K562 (cell line): Measurements from ENCODE around the gene SLC1A5. TPM values are rescaled to one million over a fixed set of nuclear protein-coding genes. Genes with fewer than 3 reads are reported as not detected.

Experiments used
- ATAC-seq: fragments of 200-7000 bp; cut with Tn5 transposase; 3 replicates; pipeline ENCODE4 v1.9.1; 2020; ENCODE audit warnings: moderate library complexity
- BruUV-seq: library from RNA; stranded (reverse); fragments of 400-500 nt; replicated peaks from 2 replicates; lab custom pipeline; 2021; lab: Mats Ljungman, UMichigan
- CTCF ChIA-PET: fragments of 300-600 bp; formaldehyde crosslinking; extraction: SDS; loops from one replicate; lab custom pipeline; 2021; ENCODE audit warnings: low intra/inter-chr PET ratio; lab: Yijun Ruan, JAX
- POLR2A ChIA-PET: fragments of 300-600, 350-650 bp; sonication (Branson Sonifier 250); formaldehyde crosslinking; extraction: SDS; loops from one replicate; lab custom pipeline; 2021; ENCODE audit warnings: antibody characterized with exemption, inconsistent platforms; lab: Yijun Ruan, JAX
- DNase-seq, 4 experiments: peaks; one replicate each; pipeline versions ENCODE4 v3.0.0 to v3.0.0-alpha.2; 2011 to 2018; ENCODE audit warnings: low spot score in 3 of 4, mixed read lengths in 3 of 4; ENCODE audit errors: extremely low read depth in 1 of 4
- FAIRE-seq: peaks from 2 replicates; lab custom pipeline; 2011; peaks lifted over from hg19 to GRCh38; lab: Jason Lieb, UNC
- H2AFZ ChIP-seq: 2 replicates; pipeline ENCODE4 v1.6.0; 2011; ENCODE audit warnings: low read depth, low read length, control low read depth, inconsistent platforms
- H3K27ac ChIP-seq: fragments of 200-600 bp; 3 replicates; pipeline ENCODE4 v1.8.0; 2011; ENCODE audit warnings: low read depth, mild to moderate bottlenecking, control low read depth, inconsistent platforms, low read length, moderate library complexity, mixed read lengths; ENCODE audit errors: extremely low read depth
- H3K27me3 ChIP-seq, 2 experiments: fragments of 300-600 bp in 1 of 2; 2 replicates in 1 of 2; 3 replicates in 1 of 2; pipeline versions ENCODE4 v1.6.0 to v1.8.0; 2011; ENCODE audit warnings: inconsistent platforms in 2 of 2, low read length in 2 of 2, mild to moderate bottlenecking in 1 of 2, mixed read lengths in 1 of 2, moderate library complexity in 1 of 2; ENCODE audit not compliant: control insufficient read depth in 2 of 2, insufficient read depth in 2 of 2
- H3K36me3 ChIP-seq: fragments of 300-600 bp; 3 replicates; pipeline ENCODE4 v1.8.0; 2011; ENCODE audit warnings: mild to moderate bottlenecking, low read length, inconsistent platforms; ENCODE audit not compliant: control insufficient read depth, insufficient read depth
- H3K4me1 ChIP-seq, 2 experiments: fragments of 200-600 bp in 1 of 2; replicated peaks in 1 of 2; 2 replicates in 1 of 2; 3 replicates in 1 of 2; pipeline versions ENCODE4 v1.5.1 to v1.8.0; 2011; ENCODE audit warnings: inconsistent platforms in 2 of 2, low read length in 2 of 2, mild to moderate bottlenecking in 1 of 2, mixed read lengths in 1 of 2, moderate library complexity in 1 of 2; ENCODE audit not compliant: control insufficient read depth in 2 of 2, insufficient read depth in 2 of 2
- H3K4me2 ChIP-seq: 2 replicates; pipeline ENCODE4 v1.6.1; 2011; ENCODE audit warnings: low read length, control low read depth, inconsistent platforms, mixed read lengths; ENCODE audit not compliant: insufficient read depth
- H3K4me3 ChIP-seq: fragments of 200-600 bp; sonication (generic), shearing (Covaris generic); 2 replicates; pipeline ENCODE4 v1.5.1; 2016; ENCODE audit warnings: control low read depth, inconsistent platforms
- H3K79me2 ChIP-seq: fragments of 200-600 bp; 3 replicates; pipeline ENCODE4 v1.8.0; 2011; ENCODE audit warnings: low read length, inconsistent platforms; ENCODE audit not compliant: control insufficient read depth, insufficient read depth
- H3K9ac ChIP-seq, 2 experiments: 2 replicates each; pipeline versions ENCODE4 v1.6.0 to v1.6.1; 2011; ENCODE audit warnings: low read depth in 2 of 2, low read length in 2 of 2, control low read depth in 1 of 2, inconsistent platforms in 1 of 2, mild to moderate bottlenecking in 1 of 2, mixed read lengths in 1 of 2; ENCODE audit not compliant: insufficient read depth in 1 of 2
- H3K9me1 ChIP-seq: one replicate; pipeline ENCODE4 v1.6.0; 2011; ENCODE audit warnings: inconsistent platforms, mild to moderate bottlenecking, low read length, moderate library complexity; ENCODE audit not compliant: control insufficient read depth, insufficient read depth
- H3K9me3 ChIP-seq: replicated peaks from 2 replicates; pipeline ENCODE4 v1.5.1; 2011; ENCODE audit warnings: low read depth, low read length, inconsistent platforms; ENCODE audit not compliant: control insufficient read depth, insufficient read depth
- H4K20me1 ChIP-seq: replicated peaks from 2 replicates; pipeline ENCODE4 v1.6.1; 2011; ENCODE audit warnings: low read length, inconsistent platforms, mixed read lengths; ENCODE audit not compliant: control insufficient read depth, insufficient read depth
- C11orf30 ChIP-seq: fragments of 450-650 bp; IDR thresholded peaks from 2 replicates; pipeline ENCODE4 v1.6.1; 2016; ENCODE audit warnings: low read depth, mild to moderate bottlenecking
- CSDE1 ChIP-seq, 2 experiments: fragments of 450-650 bp; IDR thresholded peaks; 2 replicates each; pipeline ENCODE4 v1.6.1; 2016; ENCODE audit warnings: mild to moderate bottlenecking in 1 of 2
- DMBX1 ChIP-seq: fragments of 250-450 bp; sonication (Bioruptor Pico); IDR thresholded peaks from 2 replicates; pipeline ENCODE4 v1.8.0; 2022; ENCODE audit warnings: inconsistent platforms, mild to moderate bottlenecking, moderate library complexity, borderline replicate concordance
- ELF2 ChIP-seq: fragments of 250-450 bp; sonication (Bioruptor Pico); IDR thresholded peaks from 2 replicates; pipeline ENCODE4 v1.5.0; 2021; ENCODE audit warnings: mild to moderate bottlenecking
- MAFG ChIP-seq: fragments of 450-650 bp; conservative IDR thresholded peaks from 2 replicates; pipeline ENCODE4 v1.6.1; 2016; ENCODE audit warnings: missing genetic modification characterization, missing compliant biosample characterization
- NFE2 ChIP-seq: IDR thresholded peaks from 2 replicates; pipeline ENCODE4 v1.6.1; 2014; ENCODE audit warnings: antibody characterized with exemption, low read depth
- PHB ChIP-seq: fragments of 250-450 bp; sonication (Bioruptor Pico); IDR thresholded peaks from 2 replicates; pipeline ENCODE4 v1.5.0; 2021
- RHOXF2B ChIP-seq: fragments of 250-450 bp; sonication (Bioruptor Pico); conservative IDR thresholded peaks from 2 replicates; pipeline ENCODE4 v1.5.1; 2021
- SUPT5H ChIP-seq: fragments of 450-650 bp; IDR thresholded peaks from 2 replicates; pipeline ENCODE4 v1.6.1; 2016
- THAP7 ChIP-seq: fragments of 250-450 bp; sonication (Bioruptor Pico); IDR thresholded peaks from 2 replicates; pipeline ENCODE4 v1.5.0; 2021
- ZNF280B ChIP-seq: fragments of 250-450 bp; sonication (Bioruptor Pico); IDR thresholded peaks from 2 replicates; pipeline ENCODE4 v1.5.1; 2021; ENCODE audit warnings: mild to moderate bottlenecking
- ZNF316 ChIP-seq: fragments of 450-650 bp; IDR thresholded peaks from 2 replicates; pipeline ENCODE4 v1.6.1; 2016
- ZNF436 ChIP-seq: fragments of 250-450, 450-650 bp; sonication (Bioruptor Pico); formaldehyde crosslinking; IDR thresholded peaks from 2 replicates; pipeline ENCODE4 v1.7.0; 2020; ENCODE audit warnings: mild to moderate bottlenecking
- ZNF518B ChIP-seq: fragments of 250-450 bp; sonication (Bioruptor Pico); IDR thresholded peaks from 2 replicates; pipeline ENCODE4 v1.5.0; 2021; ENCODE audit warnings: mild to moderate bottlenecking, moderate library complexity
- ZNF644 ChIP-seq: fragments of 200-800 bp; sonication (Bioruptor generic); IDR thresholded peaks from 2 replicates; pipeline ENCODE4 v1.6.1; 2016; ENCODE audit warnings: low read depth, missing genetic modification characterization, missing compliant biosample characterization
- ZNF655 ChIP-seq: fragments of 250-450 bp; sonication (Bioruptor Pico); IDR thresholded peaks from 2 replicates; pipeline ENCODE4 v1.5.0; 2021
- ZSCAN32 ChIP-seq: fragments of 450-650 bp; formaldehyde crosslinking; IDR thresholded peaks from 2 replicates; pipeline ENCODE4 v1.4.0; 2020; ENCODE audit warnings: mild to moderate bottlenecking, moderate library complexity
- WGBS: fragments of 100-300 bp; shearing (Covaris generic); methylation state at CpG from one replicate; pipeline ENCODE4 v1.1.6; 2016; ENCODE audit warnings: low coverage, mixed read lengths; ENCODE audit not compliant: insufficient coverage; ENCODE audit errors: missing lambda C conversion rate; 5-methylcytosine and 5-hydroxymethylcytosine counted together
- in situ Hi-C: fragments of 300-500 bp; cut with MboI; formaldehyde crosslinking; loops from 4 replicates; pipeline ENCODE4 v1.15.0; 2018; ENCODE audit warnings: inconsistent platforms, mixed read lengths
- intact Hi-C: fragments of 100-400 bp; cut with micrococcal nuclease; formaldehyde crosslinking; loops from 2 replicates; pipeline ENCODE4 v1.14.2; 2022
- polyA plus RNA-seq, 8 experiments: library from polyadenylated mRNA; depleted of rRNA in 4 of 8; stranded (reverse) in 5 of 8; unstranded in 3 of 8; fragments of >200 nt; fragmentation: Nextera tagmentation in 2 of 8; fragmentation: Illumina TruSeq in 1 of 8; extraction: Ambion mirVana in 2 of 8; extraction: Trizol in 1 of 8; gene quantifications; 2 replicates each; pipeline versions ENCODE4 v1.2.1 to v1.2.3, GENCODE V29; 2011 to 2014; ENCODE audit warnings: inconsistent platforms in 1 of 8, missing spikeins in 1 of 8
- total RNA-seq, 7 experiments: library from RNA; depleted of rRNA in 6 of 7; stranded (reverse); fragments of >200 nt in 6 of 7; fragmentation: Illumina TruSeq in 2 of 7; extraction: Trizol in 2 of 7; gene quantifications; 2 replicates each; pipeline versions ENCODE4 v1.2.1 to v1.2.3, GENCODE V29; 2011 to 2021; ENCODE audit warnings: low replicate concordance in 1 of 7

Gene SLC1A5
- total and polyA plus RNA-seq, 9 of the 15 experiments (the other 6 are each of a cell fraction or from before 2014, with no cell fraction given): 31.2 to 417 (median 134) TPM

- Histone ChIP-seq H3K9ac (no peak overlapping the region), H3K4me1 (peaks cover 0 to 16% of the 10 kb centered on the region in 2 experiments; a peak in 3 of 5 replicates), H4K20me1 (peaks cover 21% of the 10 kb centered on the region), H3K4me2 (no peak overlapping the region), H3K9me3 (no peaks in the 10 kb centered on the region), H3K9me1 (no peaks in the 10 kb centered on the region)
- 7% methylated on average over 7 of the region's 7 CpGs for WGBS
- CTCF ChIA-PET: no interaction called here
- no peak for FAIRE-seq
- TF ChIP-seq SUPT5H: peak; percentile 24
- TF ChIP-seq ZNF316: peak; percentile 76
- 0 out of 2 replicates have a peak, but pooled peaks have one; percentile 34 for TF ChIP-seq ZNF436
- TF ChIP-seq ZSCAN32: no peak
- peak; percentile 43; the same call in 1 of the 2 replicates for TF ChIP-seq THAP7
- peak; percentile 65; the same call in 1 of the 2 replicates for TF ChIP-seq ZNF655
- TF ChIP-seq ELF2: peak; percentile 64
- TF ChIP-seq ZNF518B (CRISPR knock-in tag): no peak
- no peak for TF ChIP-seq ZNF644 (tag)
- 0 out of 2 replicates have a peak, but pooled peaks have one; percentile 35 for TF ChIP-seq PHB (CRISPR knock-in tag)
- no peak for TF ChIP-seq DMBX1
- no peak for TF ChIP-seq CSDE1 (IDR thresholded peaks at IDR 0.05)
- peak; percentile 55 for TF ChIP-seq MAFG
- peak; percentile 50; the same call in 1 of the 2 replicates for TF ChIP-seq C11orf30
- TF ChIP-seq ZNF280B (CRISPR knock-in tag): 0 out of 2 replicates have a peak, but pooled peaks have one; percentile 16
- 0 out of 2 replicates have a peak, but pooled peaks have one; percentile 32 for TF ChIP-seq RHOXF2B
- TF ChIP-seq NFE2: peak; percentile 31; the same call in 1 of the 2 replicates
- TF ChIP-seq, all 486 proteins: peak for 12
- no peak overlapping the region for H2AFZ ChIP-seq
- intact Hi-C loops: no loop called here
- in situ Hi-C loops: no loop called here
- H3K79me2 ChIP-seq: peaks cover 6% of the 10 kb centered on the region; the same call in 1 of the 3 replicates
- H3K36me3 ChIP-seq: peaks cover 34% of the 10 kb centered on the region
- no peak overlapping the region for H3K4me3 ChIP-seq
- ATAC-seq (no peak), DNase-seq (no peak)
- H3K27ac ChIP-seq: no peak overlapping the region
- BruUV-seq: no TSS peak
- POLR2A ChIA-PET: interaction anchor here (0.6 to 3.3 kb wide), 13 partner anchors 8 to 619 kb away, joined by 3 to 50 read pairs (median 4); partner anchors contain the start of gene SLC1A5
- no peaks in the 10 kb centered on the region for H3K27me3 ChIP-seq
Measured at GRCh38 chr19:46773018-46773399, 15.4 kb downstream of the SLC1A5 start.
